Activated T-helper 9 cell treated with anti-CD3 and anti-CD28 coated beads, Interleukin-2, amount 50 U/mL, for 16 hours (primary cell): ENCODE measurements around the gene CACNA2D2.

Source experiments
- DNase-seq: peaks from one replicate; pipeline ENCODE4 v3.0.0-alpha.2; 2020; ENCODE audit warnings: low read depth

The CACNA2D2 gene

GRCh38 chr3:50502225-50502583 is 1.2 kb downstream of the CACNA2D2 start:
- DNase-seq, result no peak

GRCh38 chr3:50495609-50496423 is 7.6 kb downstream of the CACNA2D2 start:
- no peak for DNase-seq

GRCh38 chr3:50494126-50494525 is 9.3 kb downstream of the CACNA2D2 start:
- DNase-seq, result no peak

GRCh38 chr3:50493623-50494022 is 9.8 kb downstream of the CACNA2D2 start:
- DNase-seq, result no peak

- no peak for DNase-seq
These were observed 10.3 kb downstream of the CACNA2D2 start for GRCh38 chr3:50493086-50493485.

- DNase-seq, result no peak
These were observed 12.4 kb downstream of the CACNA2D2 start for GRCh38 chr3:50491023-50491422.

- DNase-seq, result no peak
These were observed 13.0 kb downstream of the CACNA2D2 start for GRCh38 chr3:50490424-50490823.

- DNase-seq, result no peak
These were observed 16.3 kb downstream of the CACNA2D2 start for GRCh38 chr3:50487181-50487580.

- no peak for DNase-seq
These were observed 17.1 kb downstream of the CACNA2D2 start for GRCh38 chr3:50486219-50486888.

- no peak for DNase-seq
These were observed 18.7 kb downstream of the CACNA2D2 start for GRCh38 chr3:50484722-50485121.

- no peak for DNase-seq
These were observed 20.1 kb downstream of the CACNA2D2 start for GRCh38 chr3:50483374-50483773.

GRCh38 chr3:50481992-50482391 is 21.4 kb downstream of the CACNA2D2 start:
- no peak for DNase-seq

- no peak for DNase-seq
These were observed 23.0 kb downstream of the CACNA2D2 start for GRCh38 chr3:50480471-50480870.

GRCh38 chr3:50479523-50479922 is 23.9 kb downstream of the CACNA2D2 start:
- no peak for DNase-seq

GRCh38 chr3:50478671-50479260 is 24.7 kb downstream of the CACNA2D2 start:
- DNase-seq, result no peak

GRCh38 chr3:50478051-50478450 is 25.4 kb downstream of the CACNA2D2 start:
- DNase-seq, result no peak

GRCh38 chr3:50475348-50475747 is 28.1 kb downstream of the CACNA2D2 start:
- no peak for DNase-seq

GRCh38 chr3:50474717-50475116 is 28.7 kb downstream of the CACNA2D2 start:
- DNase-seq, result no peak

GRCh38 chr3:50473768-50474167 is 29.7 kb downstream of the CACNA2D2 start:
- DNase-seq, result no peak

GRCh38 chr3:50472958-50473357 is 30.5 kb downstream of the CACNA2D2 start:
- DNase-seq, result no peak

- DNase-seq, result no peak
These were observed 32.8 kb downstream of the CACNA2D2 start for GRCh38 chr3:50470658-50471057.

GRCh38 chr3:50467919-50468318 is 35.5 kb downstream of the CACNA2D2 start:
- no peak for DNase-seq

GRCh38 chr3:50466177-50466576 is 37.3 kb downstream of the CACNA2D2 start:
- no peak for DNase-seq
